Heart left ventricle (tissue), 16 donors: Measurements from ENCODE around the gene KRABD2.
"Not testable (repeated sequence)": the region's sequence is repeated elsewhere in the genome, so short reads cannot be mapped to it uniquely, and the experiment has no call there.

Experiments used
- ATAC-seq, 4 donors: fragments of 200-7000 bp; cut with Tn5 transposase; one replicate each; pipeline ENCODE4 v1.9.1; 2020 to 2022; ENCODE audit warnings: moderate library complexity in 4 of 4, mild to moderate bottlenecking in 3 of 4, moderate number of reproducible peaks in 1 of 4
- DNase-seq, 5 donors: peaks; one replicate each; pipeline ENCODE4 v3.0.0-alpha.2; 2020
- H3K27ac ChIP-seq, 12 donors: fragments of 200-600 bp; sonication (generic) in 4 of 12; one replicate each; pipeline versions ENCODE4 v1.5.0 to v1.8.0; 2016 to 2022; ENCODE audit warnings: mild to moderate bottlenecking in 2 of 12
- H3K27me3 ChIP-seq, 9 donors: fragments of 200-600 bp; sonication (generic) in 2 of 9; one replicate each; pipeline versions ENCODE4 v1.5.1 to v1.8.0; 2016 to 2022; ENCODE audit warnings: mild to moderate bottlenecking in 3 of 9
- H3K36me3 ChIP-seq, 9 donors: fragments of 200-600 bp; sonication (generic) in 2 of 9; one replicate each; pipeline versions ENCODE4 v1.5.0 to v1.8.0; 2018 to 2022; ENCODE audit warnings: mild to moderate bottlenecking in 2 of 9
- H3K4me1 ChIP-seq, 12 donors: fragments of 200-600 bp; sonication (generic) in 4 of 12; one replicate each; pipeline versions ENCODE4 v1.5.0 to v1.8.0; 2016 to 2022; ENCODE audit warnings: mild to moderate bottlenecking in 3 of 12
- H3K4me3 ChIP-seq, 12 donors: fragments of 200-600 bp; sonication (generic) in 4 of 12; one replicate each; pipeline versions ENCODE4 v1.5.0 to v1.8.0; 2017 to 2022; ENCODE audit warnings: mild to moderate bottlenecking in 9 of 12, moderate library complexity in 4 of 12
- H3K9me3 ChIP-seq, 12 donors: fragments of 200-600 bp; sonication (generic) in 4 of 12; one replicate each; pipeline versions ENCODE4 v1.5.0 to v1.8.0; 2016 to 2022; ENCODE audit warnings: mild to moderate bottlenecking in 1 of 12
- POLR2A ChIP-seq, 2 donors: fragments of 450-650 bp; IDR thresholded peaks; one replicate each; pipeline ENCODE4 v1.6.1; 2017; ENCODE audit warnings: antibody characterized with exemption in 2 of 2, mild to moderate bottlenecking in 2 of 2, moderate library complexity in 2 of 2
- WGBS, 4 donors: extraction: QIAGEN DNeasy Blood & Tissue Kit in 2 of 4; methylation state at CpG; one replicate each; pipeline versions ENCODE4 v1.1.5 to v1.1.7; 2013 to 2018; 5-methylcytosine and 5-hydroxymethylcytosine counted together
- intact Hi-C, 10 donors: fragments of 100-400 bp; cut with DNase I; formaldehyde crosslinking; loops; one replicate each; pipeline versions ENCODE4 v1.11.1 to v1.14.2; 2022
- TF ChIP-seq, protein P1 (sequence below), 12 donors: fragments of 200-600 bp; sonication (generic) in 4 of 12; IDR thresholded peaks; one replicate each; pipeline versions ENCODE4 v1.5.0 to v1.8.0; 2018 to 2022; ENCODE audit warnings: antibody characterized with exemption in 12 of 12, mild to moderate bottlenecking in 5 of 12
- donor health status: ischemic (EF 13 %, LVEDD 7.1; RV severe dilation, severe dysfunction).
- donor health status: healthy with polysubstance abuse.
- donor health status: DM: no; HTN: yes; CAD: no.
- donor health status: DM: no; HTN: no; CAD: no.
- donor health status: ischemic (EF 25% LVEDD 6.9; RV normal size, moderate dysfunction).
- donor health status: ischemic (EF 25% LVEDD 5.7; RV mildly dilated, moderate dysfunction).
- donor health status: healthy.
- donor health status: DM: yes; HTN: yes; CAD: no.
- donor health status: ischemic (EF 35%, LVEDD 5.7; RV mildly dilated, moderate dysfunction).
- donor health status: nonischemic (EF 11% LVEDD 7.7; RV severe dilation, severe dysfunction).
- donor health status: DM: yes; HTN: yes; CAD: no.
- donor health status: PGD.
- donor health status: ischemic (EF 29% LVEDD 5.4; RV normal size, mild dysfunction).
- donor health status: nonischemic (EF 23%, LVEDD 6.1; RV moderate dilation, normal function).

KRABD2 gene

DNA sequence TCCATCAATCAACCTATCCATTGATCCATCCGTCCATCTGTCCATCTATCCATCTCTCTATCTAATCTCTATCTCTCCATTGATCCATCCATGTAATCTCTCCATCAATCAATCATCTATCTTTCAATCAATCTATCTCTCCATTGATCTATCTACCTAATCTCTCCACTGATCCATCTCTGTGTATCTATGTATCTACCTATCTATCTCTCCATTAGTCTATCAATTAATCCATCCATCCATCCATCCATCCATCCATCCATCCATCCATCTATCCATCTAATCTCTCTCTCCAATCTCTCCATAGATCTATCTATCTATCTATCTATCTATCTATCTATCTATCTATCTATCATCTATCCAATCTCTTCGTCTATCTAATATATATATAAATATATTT lies 24.6 kb upstream of the KRABD2 start:
- intact Hi-C loops, result no loop called here

GRCh38 chr17:8398980-8399379 lies 22.5 kb upstream of the KRABD2 start:
- DNase-seq (no peak), ATAC-seq (no peak)
- H3K27ac ChIP-seq, result no peak overlapping the region
- 55 to 83% (median 62%) methylated on average over 6 of the region's 6 CpGs for WGBS, 4 donors
- H3K9me3 ChIP-seq, result no peaks in the 10 kb centered on the region
- H3K27me3 ChIP-seq, result peaks cover 0 to 40% (median 21%) of the 10 kb centered on the region in 9 donors
- H3K4me3 ChIP-seq, result no peak overlapping the region
- no peaks in the 10 kb centered on the region for H3K36me3 ChIP-seq
- intact Hi-C loops, result no loop called here
- peaks cover 0 to under 1% (median 0%) of the 10 kb centered on the region in 12 donors for H3K4me1 ChIP-seq
- TF ChIP-seq POLR2A (IDR thresholded peaks at IDR 0.05), result no peak
- TF ChIP-seq, protein P1, sequence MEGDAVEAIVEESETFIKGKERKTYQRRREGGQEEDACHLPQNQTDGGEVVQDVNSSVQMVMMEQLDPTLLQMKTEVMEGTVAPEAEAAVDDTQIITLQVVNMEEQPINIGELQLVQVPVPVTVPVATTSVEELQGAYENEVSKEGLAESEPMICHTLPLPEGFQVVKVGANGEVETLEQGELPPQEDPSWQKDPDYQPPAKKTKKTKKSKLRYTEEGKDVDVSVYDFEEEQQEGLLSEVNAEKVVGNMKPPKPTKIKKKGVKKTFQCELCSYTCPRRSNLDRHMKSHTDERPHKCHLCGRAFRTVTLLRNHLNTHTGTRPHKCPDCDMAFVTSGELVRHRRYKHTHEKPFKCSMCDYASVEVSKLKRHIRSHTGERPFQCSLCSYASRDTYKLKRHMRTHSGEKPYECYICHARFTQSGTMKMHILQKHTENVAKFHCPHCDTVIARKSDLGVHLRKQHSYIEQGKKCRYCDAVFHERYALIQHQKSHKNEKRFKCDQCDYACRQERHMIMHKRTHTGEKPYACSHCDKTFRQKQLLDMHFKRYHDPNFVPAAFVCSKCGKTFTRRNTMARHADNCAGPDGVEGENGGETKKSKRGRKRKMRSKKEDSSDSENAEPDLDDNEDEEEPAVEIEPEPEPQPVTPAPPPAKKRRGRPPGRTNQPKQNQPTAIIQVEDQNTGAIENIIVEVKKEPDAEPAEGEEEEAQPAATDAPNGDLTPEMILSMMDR (IDR thresholded peaks at IDR 0.05), result no peak

More for the DNA sequence above, 24.6 kb upstream of the KRABD2 start:
- Histone ChIP-seq H3K27ac (no peak overlapping the region), H3K9me3 (no peaks in the 10 kb centered on the region), H3K36me3 (no peaks in the 10 kb centered on the region), H3K4me1 (no peaks in the 10 kb centered on the region), H3K27me3 (peaks cover 0 to 26% (median 19%) of the 10 kb centered on the region in 9 donors), H3K4me3 (no peak overlapping the region)
- ATAC-seq (no peak), DNase-seq (no peak)
- no peak for TF ChIP-seq POLR2A (IDR thresholded peaks at IDR 0.05)
- TF ChIP-seq, protein P1 (IDR thresholded peaks at IDR 0.05), result no peak
- 83 to 89% (median 86%) methylated on average over 2 of the region's 2 CpGs for WGBS, 4 donors

- H3K4me3 ChIP-seq, result no peak within 1 kb of the TSS
- TF ChIP-seq, protein P1 (IDR thresholded peaks at IDR 0.05), result no peak
- TF ChIP-seq POLR2A (IDR thresholded peaks at IDR 0.05), result no peak
- peaks cover 0 to 41% (median 21%) of the 10 kb centered on the region in 9 donors for H3K27me3 ChIP-seq
- 58 to 73% (median 61%) methylated on average over 12 to 13 of the region's 13 CpGs for WGBS, 4 donors
- intact Hi-C loops, result no loop called here
- H3K9me3 ChIP-seq, result no peaks in the 10 kb centered on the region
- H3K27ac ChIP-seq, result no peak within 1 kb of the TSS
- peaks cover 0 to 6% (median 0%) of the 10 kb centered on the region in 12 donors for H3K4me1 ChIP-seq
- ATAC-seq (no peak), DNase-seq (no peak)
- H3K36me3 ChIP-seq, result no peaks in the 10 kb centered on the region
Observed at GRCh38 chr17:8397636-8398035, 21.1 kb upstream of the KRABD2 start, which contains the start of gene RNF222. TSS of gene RNF222 (minus strand) at chr17:8397827. CDS start at chr17:8393461, 4,366 bp downstream.

DNA sequence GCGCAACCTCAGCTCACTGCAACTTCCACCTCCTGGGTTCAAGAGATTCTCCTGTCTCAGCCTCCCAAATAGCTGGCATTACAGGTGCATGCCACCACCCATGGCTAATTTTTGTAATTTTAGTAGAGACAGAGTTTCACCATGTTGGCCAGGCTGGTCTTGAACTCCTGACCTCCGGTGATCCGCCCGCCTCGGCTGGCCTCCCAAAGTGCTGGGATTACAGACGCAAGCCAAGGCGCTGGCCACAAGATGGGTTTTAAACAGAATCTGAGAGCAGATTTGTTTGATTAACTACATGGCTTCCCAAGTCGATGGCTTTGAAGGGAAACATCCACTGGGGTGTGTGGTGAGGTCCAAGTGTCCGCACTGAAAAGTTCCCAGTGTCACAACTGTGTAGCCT lies 18.0 kb upstream of the KRABD2 start:
- DNase-seq, H3K9me3 ChIP-seq, H3K4me1 ChIP-seq, H3K36me3 ChIP-seq, H3K4me3 ChIP-seq, ATAC-seq, intact Hi-C loops, H3K27ac ChIP-seq: not testable (repeated sequence)
- peaks cover 0 to 41% (median 21%) of the 10 kb centered on the region in 9 donors for H3K27me3 ChIP-seq
- WGBS, 4 donors, result 71 to 90% (median 85%) methylated on average over 9 of the region's 9 CpGs
